GM19025 (cell line): ENCODE results near the gene INPP4A.

ENCODE experiments used
- ATAC-seq: cut with Tn5 transposase; IDR thresholded peaks from one replicate; pipeline ENCODE4 v1.9.1; 2021; ENCODE audit warnings: mild to moderate bottlenecking, low read depth, moderate library complexity; ENCODE audit not compliant: unreplicated experiment

Gene INPP4A

DNA sequence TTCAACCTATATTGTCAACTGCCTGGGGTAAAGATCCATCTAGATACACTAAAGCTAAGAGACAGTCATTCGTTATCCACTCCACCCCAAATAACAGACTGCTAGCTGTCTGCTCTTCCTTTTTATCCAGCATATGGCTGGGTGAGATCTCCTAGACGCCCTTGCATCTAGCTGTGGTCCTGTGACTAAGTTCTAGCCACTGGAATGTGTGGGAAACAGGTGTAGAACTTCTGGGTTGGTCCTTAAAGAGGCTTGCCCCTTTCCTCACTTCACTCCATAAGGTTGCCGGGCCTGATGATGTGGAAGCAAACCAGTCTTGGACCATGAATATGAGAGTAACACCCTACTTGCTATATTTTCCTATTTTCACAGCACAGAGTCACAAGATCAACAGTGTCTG is 160.4 kb downstream of the INPP4A start:
- no peak for ATAC-seq

GRCh38 chr2:98606431-98606830 is 161.8 kb downstream of the INPP4A start:
- no peak for ATAC-seq

DNA sequence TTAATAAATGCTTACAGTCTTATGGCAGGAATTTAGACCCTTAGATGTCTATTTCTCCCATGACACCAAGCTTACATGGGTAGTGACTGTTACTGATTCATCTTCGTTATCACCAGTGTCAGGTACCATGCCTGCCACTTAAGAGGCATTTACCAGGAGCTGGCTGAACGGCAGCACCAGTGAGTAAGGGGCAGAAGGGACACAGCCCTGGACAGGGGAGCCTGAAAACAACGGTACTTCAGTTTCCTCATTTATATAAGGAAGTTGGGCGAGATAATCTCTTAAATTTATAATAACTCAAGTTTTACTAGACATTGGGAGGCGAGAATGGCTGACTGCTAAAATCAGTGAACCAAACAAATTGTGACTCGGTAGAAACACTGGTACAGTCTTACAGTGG is 162.4 kb downstream of the INPP4A start:
- ATAC-seq: no peak

DNA sequence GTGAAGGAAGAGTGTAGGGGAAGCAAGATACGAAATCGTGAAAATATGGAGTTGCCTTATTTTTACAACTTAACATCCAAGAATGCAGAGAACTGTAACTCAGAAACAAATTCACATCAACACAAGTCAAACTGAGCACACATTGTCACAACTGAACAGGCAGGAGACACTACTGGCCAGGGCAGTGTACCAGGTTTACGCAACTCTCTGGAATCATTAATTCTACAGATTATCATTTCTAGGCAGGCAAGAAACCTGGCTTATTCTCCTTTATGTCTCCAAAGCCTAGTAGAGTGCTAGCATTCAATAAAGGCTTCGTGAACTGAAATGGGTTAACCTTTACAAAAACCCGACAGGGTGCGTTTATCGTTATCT is 163.1 kb downstream of the INPP4A start:
- ATAC-seq: no peak

GRCh38 chr2:98608116-98608961 is 163.7 kb downstream of the INPP4A start, which contains the start of the genes COA5 and UNC50:
TSS of gene COA5 (minus strand) at chr2:98608512. CDS start at chr2:98608405, 107 bp downstream.
TSS of gene UNC50 (plus strand) at chr2:98608589. CDS start at chr2:98609760, 1,171 bp downstream.
- ATAC-seq: peak; percentile 85

DNA sequence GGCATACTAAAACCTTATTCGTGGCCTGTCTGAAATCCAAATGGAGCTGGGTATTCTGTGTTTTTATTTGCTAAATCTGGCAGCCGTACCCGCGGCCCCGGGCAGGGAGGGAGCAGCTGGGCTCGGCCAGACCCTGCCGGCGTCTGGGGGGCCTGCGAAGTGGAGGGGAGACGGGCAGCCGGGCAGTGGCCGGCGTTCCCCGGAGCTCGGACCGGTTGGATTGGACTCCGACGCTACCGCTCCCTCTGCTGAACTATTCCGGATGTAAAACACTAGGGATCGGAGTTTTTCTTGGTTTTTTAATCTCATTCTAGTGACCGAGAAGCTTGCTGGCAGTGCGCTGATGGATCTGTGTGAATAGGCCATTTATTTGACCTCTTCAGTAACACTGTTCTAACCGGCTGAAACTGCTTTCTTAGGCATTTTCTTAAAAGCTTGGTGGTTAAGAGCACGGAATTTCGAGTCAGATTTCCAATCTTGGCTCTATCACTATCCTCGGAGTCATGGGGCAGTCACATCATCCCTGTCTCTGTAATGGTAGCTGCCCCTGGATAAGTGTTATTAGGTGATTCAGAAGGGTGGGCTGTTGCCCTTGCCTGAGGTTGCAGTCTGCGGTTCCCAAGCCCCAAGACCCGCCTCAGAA is 164.4 kb downstream of the INPP4A start:
- ATAC-seq: peak; percentile 7

DNA sequence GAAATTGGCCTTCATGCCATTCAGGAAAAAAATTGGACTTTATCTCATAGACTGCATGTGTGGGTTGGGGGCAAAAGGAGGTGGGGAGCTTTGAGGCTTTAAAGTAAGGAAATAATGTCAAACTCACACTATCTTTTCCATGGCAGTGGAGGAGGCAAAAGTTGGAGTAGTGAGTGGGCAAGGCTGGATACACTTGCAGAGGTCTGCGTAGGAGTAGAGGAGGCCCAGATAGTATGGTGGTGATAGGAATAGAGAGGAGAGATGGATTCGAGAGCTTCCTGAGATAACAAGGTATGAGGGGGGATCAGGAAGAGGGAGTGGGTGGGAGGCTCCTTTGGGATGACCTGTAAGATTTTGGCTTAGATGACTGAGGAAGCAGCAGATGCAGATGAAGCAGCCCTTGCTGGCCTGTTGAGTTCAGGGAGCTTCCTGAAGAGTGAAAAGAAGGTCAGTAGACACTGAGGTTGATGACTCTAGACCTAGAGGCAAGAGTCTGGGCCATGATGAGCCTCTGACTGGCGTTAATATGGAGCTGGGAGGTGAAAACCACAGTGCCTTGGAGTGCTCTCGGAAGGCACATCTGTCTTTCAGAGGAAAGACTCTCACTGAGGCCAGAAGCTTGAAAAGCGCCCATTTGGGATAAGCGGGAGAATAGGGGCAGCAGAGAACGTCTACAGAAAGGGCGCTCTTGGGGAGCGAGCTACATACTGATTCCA is 169.5 kb downstream of the INPP4A start:
- ATAC-seq: no peak

DNA sequence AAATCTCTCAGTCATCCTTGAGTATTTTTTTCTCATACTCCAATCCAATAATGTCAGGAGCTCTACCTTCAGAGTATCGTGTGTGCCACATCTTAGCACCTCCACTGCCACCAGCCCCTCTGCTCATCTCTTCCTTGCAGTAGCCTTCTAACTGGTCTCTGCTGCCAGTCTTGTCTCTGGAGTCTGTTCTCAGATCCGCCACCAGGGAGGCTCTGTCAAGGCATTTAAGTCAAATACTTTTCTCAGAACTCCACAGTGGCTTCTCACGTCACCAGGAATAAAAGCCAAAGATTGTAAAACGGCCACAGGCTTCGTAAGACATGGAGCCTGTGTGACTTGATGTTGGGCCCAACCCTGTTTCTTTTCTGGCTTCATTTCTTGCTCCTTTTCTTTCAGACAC is 170.8 kb downstream of the INPP4A start:
- no peak for ATAC-seq

GRCh38 chr2:98617149-98617548 is 172.5 kb downstream of the INPP4A start:
- no peak for ATAC-seq

DNA sequence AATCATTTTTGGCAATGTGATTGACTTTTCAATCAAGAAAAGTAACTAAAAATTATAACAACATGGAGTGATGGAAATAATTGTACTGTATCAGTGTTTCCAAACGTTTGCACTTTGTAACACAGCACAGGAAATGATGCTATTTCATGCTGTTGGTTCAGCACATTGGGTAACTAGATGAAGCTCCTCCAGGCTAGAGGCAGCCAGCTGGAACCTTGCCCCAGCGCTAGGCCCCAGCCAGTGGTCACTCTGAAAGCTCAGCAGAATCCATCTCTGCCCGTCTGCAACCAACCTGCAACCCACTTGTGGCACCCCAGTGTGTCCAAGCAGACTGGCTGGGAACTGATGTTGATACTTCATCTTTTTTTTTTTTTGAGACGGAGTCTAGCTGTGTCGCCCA is 179.0 kb downstream of the INPP4A start:
- ATAC-seq: no peak

GRCh38 chr2:98632351-98632750 is 187.7 kb downstream of the INPP4A start:
- no peak for ATAC-seq

DNA sequence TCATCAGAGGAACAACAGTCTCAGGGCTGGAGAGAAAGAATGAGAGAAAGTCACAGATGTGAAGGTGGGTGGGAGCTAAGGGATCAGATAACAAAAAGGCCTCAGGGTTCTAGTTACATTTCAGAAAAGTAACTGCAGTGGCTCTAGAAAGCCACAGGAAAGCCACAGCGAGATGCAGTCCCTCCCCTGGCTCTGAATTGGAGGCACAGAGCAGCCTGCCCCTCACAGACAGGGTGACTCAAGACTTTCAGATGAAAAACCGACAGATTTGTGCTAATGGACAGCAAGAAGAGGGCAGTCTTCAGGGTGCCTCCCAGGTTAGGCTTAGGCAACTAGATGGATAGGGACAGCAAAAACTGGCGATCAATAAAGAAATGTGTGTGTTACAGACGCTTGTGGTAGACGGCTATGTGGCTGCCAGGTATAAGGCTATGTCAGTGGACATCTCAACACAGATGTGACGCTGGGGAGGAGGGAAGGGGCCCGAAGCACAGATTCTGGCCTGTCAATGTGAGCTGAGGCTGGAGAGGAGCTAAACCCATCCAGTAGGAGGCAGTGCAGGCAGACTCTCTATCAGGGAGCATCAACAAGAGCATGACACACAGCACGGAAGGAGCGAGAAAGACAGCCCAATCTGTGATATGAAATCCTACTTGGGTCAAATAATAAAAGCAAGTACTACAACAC is 189.9 kb downstream of the INPP4A start:
- no peak for ATAC-seq

DNA sequence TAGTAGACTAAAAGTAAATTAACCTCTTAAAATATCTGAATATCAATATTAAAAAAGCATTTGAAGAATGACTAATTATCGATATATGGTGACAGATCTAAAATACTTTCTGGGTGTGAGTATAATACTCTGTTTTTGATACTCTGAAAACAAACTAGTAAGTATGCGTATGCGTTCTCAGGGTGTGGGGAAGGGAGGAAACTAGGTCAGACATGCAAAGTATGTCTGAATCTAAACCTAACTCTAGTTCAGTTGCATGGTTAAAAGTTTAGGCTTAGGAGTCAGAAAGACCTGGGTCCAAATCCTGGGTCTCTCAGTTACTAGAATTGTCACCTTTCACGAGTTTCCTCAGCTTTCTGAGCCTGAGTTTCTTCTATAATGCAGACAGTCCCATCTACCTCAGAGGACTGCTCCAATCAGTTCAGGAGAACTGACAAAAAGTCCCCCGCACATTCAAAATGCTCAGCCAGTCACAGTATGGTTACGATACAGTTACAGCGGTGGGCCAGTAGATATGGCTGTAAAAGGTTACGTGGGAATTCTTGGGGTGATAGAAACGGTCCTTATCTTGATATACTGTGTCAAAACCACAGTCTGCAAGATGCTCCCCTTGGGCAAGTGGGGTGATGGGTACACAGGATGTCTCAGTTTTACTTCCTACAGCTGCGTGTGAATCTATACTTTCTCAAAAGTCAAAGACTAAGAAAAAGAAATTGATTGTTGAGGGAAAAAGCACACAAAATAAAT is 192.9 kb downstream of the INPP4A start:
- ATAC-seq: no peak

GRCh38 chr2:98643496-98644100 is 198.9 kb downstream of the INPP4A start:
- ATAC-seq: no peak
